BJ (cell line): ENCODE data around the gene ANAPC4. TPM values are rescaled to one million over a fixed set of nuclear protein-coding genes. Genes with fewer than 3 reads are reported as not detected.

Experiments used
- CTCF ChIA-PET: fragments of 350-600 bp; formaldehyde crosslinking; extraction: SDS; loops from one replicate; lab custom pipeline; 2021; ENCODE audit warnings: antibody characterized with exemption, inconsistent platforms; lab: Yijun Ruan, JAX
- POLR2A ChIA-PET: fragments of 300-600 bp; sonication (Branson Sonifier 250); formaldehyde crosslinking; extraction: SDS; loops from one replicate; lab custom pipeline; 2021; ENCODE audit warnings: antibody characterized with exemption; lab: Charles Lee
- DNase-seq: peaks from one replicate; pipeline ENCODE4 v3.0.0-alpha.2; 2011; ENCODE audit warnings: low read depth
- H3K27me3 ChIP-seq: 2 replicates; pipeline ENCODE4 v1.6.0; 2011; ENCODE audit warnings: low read length; ENCODE audit not compliant: control insufficient read depth, insufficient read depth
- H3K36me3 ChIP-seq: 2 replicates; pipeline ENCODE4 v1.5.1; 2011; ENCODE audit warnings: low read length; ENCODE audit not compliant: control insufficient read depth, insufficient read depth
- H3K4me3 ChIP-seq: 2 replicates; pipeline ENCODE4 v1.5.1; 2011; ENCODE audit warnings: low read depth, mild to moderate bottlenecking, control low read depth, low read length
- CTCF ChIP-seq: IDR thresholded peaks from 2 replicates; pipeline ENCODE4 v1.5.1; 2011; ENCODE audit warnings: low read depth, mild to moderate bottlenecking, control low read depth, inconsistent platforms, low read length, moderate library complexity; ENCODE audit not compliant: insufficient read depth
- polyA plus RNA-seq: library from polyadenylated mRNA; depleted of rRNA; stranded (reverse); fragments of >200 nt; gene quantifications from 2 replicates; pipeline ENCODE4 v1.2.3, GENCODE V29; 2011

Gene ANAPC4
- polyA plus RNA-seq, 1 experiment: 7.0 TPM

GRCh38 chr4:25427871-25428270 is 50.8 kb downstream of the ANAPC4 start:
- H3K27me3 ChIP-seq: no peaks in the 10 kb centered on the region
- DNase-seq: no peak
- POLR2A ChIA-PET: no interaction called here
- TF ChIP-seq CTCF: no peak
- CTCF ChIA-PET: no interaction called here
- H3K36me3 ChIP-seq: no peaks in the 10 kb centered on the region
- H3K4me3 ChIP-seq: no peak overlapping the region

- DNase-seq: no peak
- Histone ChIP-seq H3K36me3 (no peaks in the 10 kb centered on the region), H3K4me3 (no peak overlapping the region), H3K27me3 (no peaks in the 10 kb centered on the region)
- no peak for TF ChIP-seq CTCF
- ChIA-PET CTCF (interaction anchor here (0.9 to 4.2 kb wide), 3 partner anchors 10 to 344 kb away, joined by 3 to 41 read pairs (median 13); no protein-coding TSS in a partner anchor), POLR2A (interaction anchor here (0.7 kb wide), 1 partner anchor 1352 kb away, joined by 3 read pairs; no protein-coding TSS in a partner anchor)
These were observed 53.6 kb downstream of the ANAPC4 start for GRCh38 chr4:25430630-25431029.

GRCh38 chr4:25433966-25434827 is 57.1 kb downstream of the ANAPC4 start:
- Histone ChIP-seq H3K36me3 (no peaks in the 10 kb centered on the region), H3K27me3 (no peaks in the 10 kb centered on the region), H3K4me3 (no peak overlapping the region)
- ChIA-PET POLR2A (no interaction called here), CTCF (interaction anchor here (1.4 to 5.6 kb wide), 2 partner anchors 14 to 335 kb away, joined by 3 to 33 read pairs; no protein-coding TSS in a partner anchor)
- DNase-seq: no peak
- TF ChIP-seq CTCF: no peak

- H3K27me3 ChIP-seq: no peaks in the 10 kb centered on the region
These were observed 60.9 kb downstream of the ANAPC4 start for GRCh38 chr4:25437926-25438325.

More at GRCh38 chr4:25437926-25438325, 60.9 kb downstream of the ANAPC4 start:
- Histone ChIP-seq H3K4me3 (no peak overlapping the region), H3K36me3 (no peaks in the 10 kb centered on the region)
- DNase-seq: no peak
- TF ChIP-seq CTCF: no peak
- ChIA-PET CTCF (no interaction called here), POLR2A (no interaction called here)
